HEK293 (cell line): ENCODE measurements around the gene MAP3K14.

Experiments
- CTCF ChIA-PET: fragments of 350-600 bp; formaldehyde crosslinking; extraction: SDS; loops from one replicate; lab custom pipeline; 2021; ENCODE audit warnings: antibody characterized with exemption; lab: Yijun Ruan, JAX
- POLR2A ChIA-PET: fragments of 300-600 bp; formaldehyde crosslinking; extraction: SDS; loops from one replicate; lab custom pipeline; 2020; ENCODE audit warnings: antibody characterized with exemption, inconsistent platforms; lab: Yijun Ruan, JAX
- H3K27ac ChIP-seq: fragments of 200-500 bp; sonication (Bioruptor generic); 2 replicates; pipeline ENCODE4 v1.5.1; 2014; ENCODE audit warnings: low read depth, low read length, control low read depth, inconsistent platforms; ENCODE audit errors: extremely low read depth
- H3K36me3 ChIP-seq, 2 experiments: fragments of 200-500 bp in 1 of 2; sonication (Bioruptor generic) in 1 of 2; 1 replicate in 1 of 2; 2 replicates in 1 of 2; pipeline ENCODE4 v1.5.1; 2014 to 2017; ENCODE audit warnings: inconsistent platforms in 2 of 2, low read length in 2 of 2; ENCODE audit not compliant: control insufficient read depth in 2 of 2, insufficient read depth in 1 of 2
- H3K4me1 ChIP-seq: fragments of 200-500 bp; sonication (Bioruptor generic); 2 replicates; pipeline ENCODE4 v1.5.1; 2014; ENCODE audit warnings: mild to moderate bottlenecking, low read length, inconsistent platforms; ENCODE audit not compliant: control insufficient read depth, insufficient read depth
- H3K4me3 ChIP-seq: 2 replicates; pipeline ENCODE4 v1.5.1; 2011; ENCODE audit warnings: low read depth, mild to moderate bottlenecking, control low read depth, low read length, moderate library complexity
- H3K9me3 ChIP-seq: fragments of 200-500 bp; sonication (Bioruptor generic); 2 replicates; pipeline ENCODE4 v1.5.1; 2014; ENCODE audit warnings: low read depth, low read length, inconsistent platforms; ENCODE audit not compliant: control insufficient read depth, insufficient read depth
- AEBP2 ChIP-seq: fragments of 450-650 bp; formaldehyde crosslinking; IDR thresholded peaks from 2 replicates; pipeline ENCODE4 v1.5.1; 2016; ENCODE audit warnings: missing biosample characterization, missing genetic modification characterization, borderline replicate concordance
- IKZF3 ChIP-seq: fragments of 450-650 bp; IDR thresholded peaks from 2 replicates; pipeline ENCODE4 v1.5.0; 2018; ENCODE audit warnings: missing biosample characterization, mild to moderate bottlenecking, missing genetic modification characterization, moderate library complexity
- MYNN ChIP-seq: fragments of 450-650 bp; formaldehyde crosslinking; IDR thresholded peaks from 2 replicates; pipeline ENCODE4 v1.5.1; 2016; ENCODE audit warnings: missing biosample characterization, missing genetic modification characterization, borderline replicate concordance
- PATZ1 ChIP-seq: fragments of 450-650 bp; formaldehyde crosslinking; IDR thresholded peaks from 2 replicates; pipeline ENCODE4 v1.5.1; 2016; ENCODE audit warnings: missing biosample characterization, missing genetic modification characterization
- PRDM1 ChIP-seq: fragments of 450-650 bp; formaldehyde crosslinking; IDR thresholded peaks from 2 replicates; pipeline ENCODE4; 2016; ENCODE audit warnings: missing biosample characterization, missing genetic modification characterization
- REPIN1 ChIP-seq: fragments of 450-650 bp; formaldehyde crosslinking; IDR thresholded peaks from 2 replicates; pipeline ENCODE4 v1.5.1; 2017; ENCODE audit warnings: missing biosample characterization, missing genetic modification characterization, low read depth
- SALL2 ChIP-seq: fragments of 450-650 bp; formaldehyde crosslinking; IDR thresholded peaks from 2 replicates; pipeline ENCODE4 v1.5.0; 2017; ENCODE audit warnings: missing biosample characterization, mild to moderate bottlenecking, missing genetic modification characterization, borderline replicate concordance
- SP2 ChIP-seq: fragments of 450-650 bp; formaldehyde crosslinking; IDR thresholded peaks from 2 replicates; pipeline ENCODE4 v1.5.1; 2016; ENCODE audit warnings: missing biosample characterization, missing genetic modification characterization
- SP3 ChIP-seq: fragments of 450-650 bp; formaldehyde crosslinking; IDR thresholded peaks from 2 replicates; pipeline ENCODE4 v1.5.1; 2016; ENCODE audit warnings: missing biosample characterization, missing genetic modification characterization
- SP7 ChIP-seq: fragments of 450-650 bp; formaldehyde crosslinking; IDR thresholded peaks from 2 replicates; pipeline ENCODE4 v1.5.1; 2016; ENCODE audit warnings: missing biosample characterization, missing genetic modification characterization
- TCF7L2 ChIP-seq: IDR thresholded peaks from 2 replicates; pipeline ENCODE4 v1.6.1; 2011; ENCODE audit warnings: low read depth, mild to moderate bottlenecking, inconsistent platforms, low read length, moderate library complexity, borderline replicate concordance
- ZBTB1 ChIP-seq: fragments of 450-650 bp; formaldehyde crosslinking; IDR thresholded peaks from 2 replicates; pipeline ENCODE4 v1.5.1; 2016; ENCODE audit warnings: missing biosample characterization, missing genetic modification characterization
- ZBTB21 ChIP-seq: fragments of 450-650 bp; formaldehyde crosslinking; IDR thresholded peaks from 2 replicates; pipeline ENCODE4 v1.5.1; 2017; ENCODE audit warnings: missing biosample characterization, missing genetic modification characterization
- ZBTB48 ChIP-seq: fragments of 450-650 bp; formaldehyde crosslinking; IDR thresholded peaks from 2 replicates; pipeline ENCODE4 v1.5.1; 2016; ENCODE audit warnings: missing biosample characterization, missing genetic modification characterization
- ZFP37 ChIP-seq: fragments of 450-650 bp; formaldehyde crosslinking; IDR thresholded peaks from 2 replicates; pipeline ENCODE4 v1.5.1; 2016; ENCODE audit warnings: missing biosample characterization, missing genetic modification characterization
- ZFP69B ChIP-seq: fragments of 450-650 bp; formaldehyde crosslinking; IDR thresholded peaks from 2 replicates; pipeline ENCODE4 v1.5.1; 2016; ENCODE audit warnings: missing biosample characterization, missing genetic modification characterization
- ZNF121 ChIP-seq: fragments of 450-650 bp; formaldehyde crosslinking; IDR thresholded peaks from 2 replicates; pipeline ENCODE4 v1.5.1; 2016; ENCODE audit warnings: missing biosample characterization, missing genetic modification characterization
- ZNF138 ChIP-seq: fragments of 450-650 bp; formaldehyde crosslinking; IDR thresholded peaks from 2 replicates; pipeline ENCODE4 v1.5.1; 2016; ENCODE audit warnings: missing biosample characterization, missing genetic modification characterization, borderline replicate concordance
- ZNF157 ChIP-seq: fragments of 450-650 bp; formaldehyde crosslinking; IDR thresholded peaks from 2 replicates; pipeline ENCODE4 v1.5.1; 2016; ENCODE audit warnings: missing biosample characterization, missing genetic modification characterization
- ZNF184 ChIP-seq: fragments of 450-650 bp; IDR thresholded peaks from 2 replicates; pipeline ENCODE4 v1.5.1; 2018; ENCODE audit warnings: missing biosample characterization, mild to moderate bottlenecking, missing genetic modification characterization
- ZNF239 ChIP-seq: fragments of 450-650 bp; formaldehyde crosslinking; IDR thresholded peaks from 2 replicates; pipeline ENCODE4 v1.5.1; 2016; ENCODE audit warnings: missing biosample characterization, missing genetic modification characterization
- ZNF24 ChIP-seq: fragments of 450-650 bp; formaldehyde crosslinking; IDR thresholded peaks from 2 replicates; pipeline ENCODE4 v1.5.1; 2016; ENCODE audit warnings: missing biosample characterization, missing genetic modification characterization
- ZNF280C ChIP-seq: fragments of 450-650 bp; formaldehyde crosslinking; IDR thresholded peaks from 2 replicates; pipeline ENCODE4 v1.5.1; 2016; ENCODE audit warnings: missing biosample characterization, missing genetic modification characterization
- ZNF311 ChIP-seq: fragments of 450-650 bp; formaldehyde crosslinking; IDR thresholded peaks from 2 replicates; pipeline ENCODE4 v1.5.1; 2017; ENCODE audit warnings: missing biosample characterization, missing genetic modification characterization, borderline replicate concordance
- ZNF354C ChIP-seq: fragments of 450-650 bp; formaldehyde crosslinking; IDR thresholded peaks from 2 replicates; pipeline ENCODE4 v1.5.1; 2016; ENCODE audit warnings: missing biosample characterization, missing genetic modification characterization, low read depth, borderline replicate concordance
- ZNF394 ChIP-seq: fragments of 450-650 bp; formaldehyde crosslinking; IDR thresholded peaks from 2 replicates; pipeline ENCODE4 v1.5.1; 2016; ENCODE audit warnings: missing biosample characterization, missing genetic modification characterization, mild to moderate bottlenecking, moderate library complexity, borderline replicate concordance
- ZNF555 ChIP-seq: fragments of 450-650 bp; formaldehyde crosslinking; conservative IDR thresholded peaks from 2 replicates; pipeline ENCODE4 v1.5.1; 2017; ENCODE audit warnings: missing biosample characterization, mild to moderate bottlenecking, missing genetic modification characterization, inconsistent platforms
- ZNF558 ChIP-seq: fragments of 450-650 bp; formaldehyde crosslinking; IDR thresholded peaks from 2 replicates; pipeline ENCODE4 v1.5.1; 2016; ENCODE audit warnings: missing biosample characterization, missing genetic modification characterization
- ZNF600 ChIP-seq: fragments of 450-650 bp; formaldehyde crosslinking; IDR thresholded peaks from 2 replicates; pipeline ENCODE4 v1.5.1; 2016; ENCODE audit warnings: missing biosample characterization, missing genetic modification characterization

The MAP3K14 gene

GRCh38 chr17:45313421-45313771, 3.4 kb downstream of the MAP3K14 start (continued):
- TF ChIP-seq ZNF138 (tag by site-specific recombination): no peak
- no peak for TF ChIP-seq ZNF600
- TF ChIP-seq ZNF311 (tag by site-specific recombination): no peak
- TF ChIP-seq ZBTB21: no peak

GRCh38 chr17:45312477-45313420, 4.1 kb downstream of the MAP3K14 start:
- POLR2A ChIA-PET: interaction anchor here (0.6 to 1.5 kb wide), 8 partner anchors 13 to 569 kb away, joined by 3 to 7 read pairs (median 4); partner anchors contain the start of gene HEXIM1
- CTCF ChIA-PET: interaction anchor here (0.6 to 9.3 kb wide), 20 partner anchors 10 to 641 kb away, joined by 3 to 61 read pairs (median 5); partner anchors contain the start of gene ACBD4
- Histone ChIP-seq H3K27ac (peak overlapping the region; percentile 3; the same call in 1 of the 2 replicates), H3K36me3 (peaks cover 0 to 10% of the 10 kb centered on the region in 2 experiments; a peak in 1 of 3 replicates), H3K4me1 (peaks cover 40% of the 10 kb centered on the region), H3K9me3 (no peaks in the 10 kb centered on the region), H3K4me3 (no peak overlapping the region)
- TF ChIP-seq REPIN1 (tag by site-specific recombination) (0 out of 2 replicates have a peak, but pooled peaks have one; percentile 74), ZNF24 (tag by site-specific recombination) (no peak), ZNF184 (tag by site-specific recombination) (no peak), ZBTB1 (tag by site-specific recombination) (no peak), ZBTB48 (tag by site-specific recombination) (no peak), ZNF157 (tag by site-specific recombination) (no peak), SP7 (tag by site-specific recombination) (no peak), ZNF354C (no peak), SP3 (tag by site-specific recombination) (no peak), ZNF121 (tag by site-specific recombination) (peak; percentile 78), ZNF239 (no peak), PRDM1 (tag by site-specific recombination) (no peak), ZFP69B (tag by site-specific recombination) (peak; percentile 97), SP2 (no peak), IKZF3 (tag by site-specific recombination) (0 out of 2 replicates have a peak, but pooled peaks have one; percentile 43), AEBP2 (tag by site-specific recombination) (no peak), ZNF394 (tag by site-specific recombination) (peak; percentile 12; the same call in 1 of the 2 replicates), ZFP37 (no peak), ZNF558 (0 out of 2 replicates have a peak, but pooled peaks have one; percentile 56), PATZ1 (tag by site-specific recombination) (no peak), MYNN (tag by site-specific recombination) (peak; percentile 34; the same call in 1 of the 2 replicates), ZNF555 (tag by site-specific recombination) (no peak), SALL2 (no peak), ZNF280C (tag by site-specific recombination) (no peak), TCF7L2 (no peak)
